HG03045 (cell line): ENCODE results near the gene RAMACL.
"Not testable (repeated sequence)": the region's sequence is repeated elsewhere in the genome, so short reads cannot be mapped to it uniquely, and the experiment has no call there.

ENCODE experiments used
- ATAC-seq: cut with Tn5 transposase; IDR thresholded peaks from one replicate; pipeline ENCODE4 v1.9.1; 2021; ENCODE audit warnings: mild to moderate bottlenecking, moderate library complexity; ENCODE audit not compliant: unreplicated experiment

Gene RAMACL

DNA sequence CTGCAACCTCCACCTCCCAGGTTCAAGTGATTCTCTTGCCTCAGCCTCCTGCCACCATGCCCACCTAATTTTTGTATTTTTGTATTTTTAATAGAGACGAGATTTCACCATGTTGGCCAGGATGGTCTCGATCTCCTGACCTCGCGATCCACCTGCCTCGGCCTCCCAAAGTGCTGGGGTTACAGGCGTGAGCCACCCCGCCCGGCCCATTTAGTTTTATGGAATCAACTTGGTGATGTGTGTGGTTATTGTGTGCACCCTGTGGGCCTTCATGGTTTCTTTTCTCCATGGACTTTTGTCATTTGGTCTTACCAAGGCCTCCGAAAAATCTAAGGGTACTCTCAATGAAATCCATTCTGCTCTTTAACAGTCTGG, 47.5 kb downstream of the RAMACL start:
- not testable (repeated sequence) for ATAC-seq

GRCh38 chr6:166538297-166539010, 48.0 kb downstream of the RAMACL start:
- ATAC-seq = no peak

GRCh38 chr6:166534658-166535406, 51.6 kb downstream of the RAMACL start:
- no peak for ATAC-seq

- no peak for ATAC-seq
These were observed 53.2 kb downstream of the RAMACL start for GRCh38 chr6:166533205-166533824.
